Activated CD4-positive, alpha-beta T cell treated with anti-CD3 and anti-CD28 coated beads for 48 hours (primary cell): ENCODE results near the gene PRAMEF1.
"Not testable (repeated sequence)": the region's sequence is repeated elsewhere in the genome, so short reads cannot be mapped to it uniquely, and the experiment has no call there.

Source experiments
- DNase-seq: peaks from one replicate; pipeline ENCODE4 v3.0.0-alpha.2; 2020

The PRAMEF1 gene

DNA sequence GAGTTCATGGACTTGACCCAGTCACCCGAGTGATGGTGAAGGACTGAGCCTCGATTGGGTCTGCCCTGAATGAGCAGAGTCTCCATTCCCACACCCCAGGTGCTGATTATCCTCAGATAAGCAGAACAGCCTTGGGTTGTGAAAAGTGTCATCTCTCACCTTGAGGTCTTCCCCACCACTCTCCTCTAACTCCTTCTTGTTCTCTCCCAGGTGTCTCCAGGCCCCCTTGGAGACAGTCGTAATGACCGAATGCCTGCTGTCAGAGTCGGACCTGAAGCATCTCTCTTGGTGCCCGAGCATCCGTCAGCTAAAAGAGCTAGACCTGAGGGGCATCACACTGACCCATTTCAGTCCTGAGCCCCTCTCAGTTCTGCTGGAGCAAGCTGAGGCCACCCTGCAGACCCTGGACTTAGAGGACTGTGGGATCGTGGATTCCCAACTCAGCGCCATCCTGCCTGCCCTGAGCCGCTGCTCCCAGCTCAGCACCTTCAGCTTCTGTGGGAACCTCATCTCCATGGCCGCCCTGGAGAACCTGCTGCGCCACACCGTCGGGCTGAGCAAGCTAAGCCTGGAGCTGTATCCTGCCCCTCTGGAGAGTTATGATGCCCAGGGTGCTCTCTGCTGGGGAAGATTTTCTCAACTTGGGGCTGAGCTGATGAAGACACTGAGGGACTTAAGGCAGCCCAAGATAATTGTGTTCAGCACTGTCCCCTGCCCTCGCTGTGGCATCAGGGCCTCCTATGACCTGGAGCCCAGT, 14.2 kb upstream of the PRAMEF1 start:
- no peak for DNase-seq

DNA sequence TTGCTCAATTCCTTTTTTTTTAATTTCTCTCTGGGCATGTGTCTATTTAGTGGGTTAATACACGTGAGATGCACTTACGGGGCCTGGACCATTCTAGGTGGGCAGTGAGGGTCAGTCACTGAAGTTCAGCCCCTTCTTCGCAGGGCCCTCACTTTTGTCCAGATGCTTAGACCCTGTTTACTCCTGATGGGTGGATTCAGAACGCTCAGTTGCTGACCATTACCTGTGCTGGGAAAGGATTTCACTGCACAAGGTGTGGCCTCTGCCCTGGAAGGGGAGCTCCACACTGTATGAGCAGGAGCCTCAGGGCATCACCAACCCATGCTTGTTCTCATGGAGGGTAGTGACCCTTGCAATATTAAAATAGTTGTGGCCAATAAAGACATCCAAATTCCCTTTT, 13.1 kb upstream of the PRAMEF1 start:
- DNase-seq, result no peak

DNA sequence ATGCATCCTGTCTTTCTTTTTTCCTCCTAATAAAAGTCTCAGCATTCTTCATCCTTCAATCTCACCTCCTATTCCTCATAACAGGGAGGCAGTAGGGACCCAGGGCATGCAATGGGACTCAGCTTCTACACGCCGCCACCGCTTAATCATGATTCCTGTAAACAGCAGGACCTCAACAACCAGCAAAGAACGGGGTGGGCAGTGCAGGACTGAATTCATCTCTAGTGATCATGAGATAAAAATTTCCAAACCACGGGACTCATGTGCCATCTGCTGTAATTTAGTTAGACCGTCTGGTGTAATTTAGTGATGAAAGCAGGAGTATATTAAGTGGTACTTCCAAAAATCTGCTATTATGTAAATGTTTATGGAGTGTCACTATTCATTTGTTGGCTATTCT, 12.3 kb upstream of the PRAMEF1 start:
- no peak for DNase-seq

DNA sequence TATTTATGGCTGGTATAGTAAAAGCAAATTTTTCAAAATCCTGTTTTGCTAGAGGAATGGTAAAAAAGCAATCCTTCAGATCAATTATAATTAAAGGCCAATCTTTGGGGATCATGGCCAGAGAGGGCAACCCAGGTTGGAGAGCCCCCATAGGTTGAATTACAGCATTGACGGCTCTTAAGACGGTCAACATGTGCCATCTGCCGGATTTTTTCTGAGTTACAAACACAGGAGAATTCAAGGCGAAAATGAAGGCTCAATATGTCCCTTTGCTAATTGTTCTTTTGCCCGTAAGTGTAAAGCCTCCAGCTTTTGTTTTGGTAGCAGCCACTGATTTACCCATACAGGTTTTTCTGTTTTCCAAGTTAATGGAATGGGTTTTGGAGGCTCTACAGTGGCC, 9.7 kb upstream of the PRAMEF1 start:
- DNase-seq, result not testable (repeated sequence)

DNA sequence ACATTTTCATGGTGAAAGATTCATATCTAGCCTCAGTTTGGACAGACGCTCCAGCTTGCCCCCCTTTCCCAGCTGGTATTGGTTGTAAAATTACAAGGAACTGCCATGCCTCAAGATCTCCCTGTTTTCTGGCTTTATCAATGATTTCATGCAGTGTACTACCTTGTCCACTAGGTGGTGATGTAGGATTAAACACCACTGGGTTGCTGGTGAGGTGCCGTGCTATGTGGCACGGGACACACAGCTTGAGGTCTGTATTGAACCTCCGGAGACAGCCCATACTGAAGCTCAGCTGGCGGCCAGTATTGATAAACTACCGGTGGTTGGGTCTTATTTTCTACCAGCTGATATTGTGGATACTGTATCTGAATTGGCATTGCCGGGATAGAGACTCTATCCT, 7.4 kb upstream of the PRAMEF1 start:
- DNase-seq, result peak; percentile 9

DNA sequence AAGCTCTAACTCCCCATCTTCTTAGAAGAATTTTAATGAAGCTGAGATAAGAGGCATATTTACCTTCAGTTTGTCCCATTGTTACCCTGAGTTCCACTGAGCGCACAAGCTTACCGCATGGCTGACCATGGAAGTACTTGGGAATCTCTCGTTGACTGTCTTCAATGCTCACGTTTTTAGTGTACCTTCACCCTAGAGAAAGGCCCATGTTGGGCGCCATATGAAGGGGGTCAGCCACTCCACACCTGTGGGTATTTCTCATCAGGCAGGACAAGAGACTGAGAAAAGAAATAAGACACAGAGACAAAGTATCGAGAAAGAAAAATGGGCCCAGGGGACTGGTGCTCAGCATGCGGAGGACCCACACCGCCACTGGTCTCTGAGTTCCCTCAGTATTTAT, 6.5 kb upstream of the PRAMEF1 start:
- peak; percentile 8 for DNase-seq

DNA sequence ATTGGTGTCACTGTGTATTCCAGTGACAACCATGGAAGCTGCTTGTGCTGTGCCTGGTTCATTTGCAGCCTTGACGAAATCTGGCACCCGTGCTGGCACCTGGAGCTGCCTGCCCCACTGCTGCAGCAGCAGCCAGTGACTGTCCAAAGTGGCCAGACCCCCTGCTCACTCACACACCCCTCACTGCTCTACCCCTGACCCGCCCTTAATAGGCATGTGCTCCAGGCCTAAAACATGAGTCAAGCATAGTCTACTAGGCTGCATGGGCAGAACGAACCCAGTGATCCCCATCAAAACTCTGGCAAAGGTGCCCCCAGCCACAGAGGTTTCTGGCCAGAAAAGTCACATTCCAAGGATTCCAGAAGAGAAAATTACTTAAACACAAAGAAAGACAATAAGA, 7.7 kb downstream of the PRAMEF1 start:
- DNase-seq, result no peak

DNA sequence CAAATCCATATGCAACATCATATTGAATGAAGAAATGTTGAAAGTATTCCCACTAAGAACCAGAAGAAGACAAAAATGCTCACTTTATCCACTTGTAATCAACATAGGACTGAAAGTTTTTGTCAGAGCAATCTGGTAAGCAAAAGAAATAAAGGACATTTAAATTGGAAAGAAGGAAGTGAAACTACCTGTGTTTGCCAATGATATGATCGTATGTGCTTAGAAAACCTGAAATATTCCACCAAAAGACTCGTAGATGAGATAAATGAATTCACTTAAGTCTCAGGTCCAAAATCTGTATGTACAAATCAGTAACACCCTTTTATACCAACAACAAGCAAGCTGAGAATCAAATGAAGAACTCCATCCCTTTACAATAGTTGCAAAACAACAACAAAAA, 8.5 kb downstream of the PRAMEF1 start:
- DNase-seq, result no peak

DNA sequence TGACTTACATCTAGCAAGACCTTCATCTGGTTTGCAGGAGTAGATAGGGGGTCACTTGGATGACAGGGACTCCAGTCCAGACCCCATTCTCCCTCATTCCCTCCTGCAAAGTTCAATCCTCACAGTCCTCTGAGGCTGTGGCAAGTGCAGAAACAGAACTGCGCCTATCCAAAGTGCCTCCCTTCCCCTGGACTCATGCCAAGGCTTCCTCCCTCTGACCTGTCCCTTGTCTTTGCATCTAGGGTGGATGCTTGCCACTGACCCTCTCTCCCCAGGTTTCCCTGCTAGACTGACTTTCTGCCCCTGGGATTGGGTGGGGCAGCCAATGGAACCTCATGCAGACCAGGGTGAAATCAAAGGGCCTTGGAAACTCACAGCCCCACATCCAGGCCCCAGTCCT, 18.7 kb downstream of the PRAMEF1 start:
- DNase-seq, result no peak

DNA sequence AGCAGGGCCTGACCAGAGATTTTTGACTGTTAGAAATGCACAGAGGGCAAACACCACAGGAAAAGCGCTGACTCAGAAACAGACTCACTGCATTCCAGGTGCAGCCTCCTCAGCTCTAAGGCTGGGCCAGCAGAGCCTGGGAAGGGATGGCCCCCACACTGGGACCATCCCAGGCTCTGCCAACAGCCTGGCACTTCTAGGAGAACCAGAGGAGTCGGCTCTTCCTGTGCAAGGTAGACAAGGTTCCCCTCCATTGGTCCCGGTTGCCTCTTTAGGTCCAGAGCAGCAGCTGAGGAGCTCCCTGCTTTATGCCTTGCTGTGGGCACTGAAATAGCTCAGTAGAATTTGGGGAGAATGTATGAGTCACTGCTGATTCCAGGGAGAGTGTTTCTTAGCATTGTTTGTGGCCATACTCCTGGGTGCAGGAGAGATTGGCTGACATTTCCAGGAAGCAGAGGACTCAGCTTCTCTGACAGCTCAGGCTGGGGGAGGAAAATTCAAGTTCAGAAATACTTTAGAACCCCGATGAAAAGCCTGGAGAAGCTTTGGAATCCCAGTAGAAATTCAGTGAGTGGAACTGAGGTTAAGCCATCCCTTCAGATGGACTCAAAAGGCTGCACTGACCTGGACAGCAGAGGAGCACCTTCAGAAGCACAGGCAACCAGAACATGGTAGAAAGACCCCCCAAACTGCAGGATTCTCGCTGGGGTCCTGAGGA, 19.7 kb downstream of the PRAMEF1 start:
- DNase-seq, result no peak

DNA sequence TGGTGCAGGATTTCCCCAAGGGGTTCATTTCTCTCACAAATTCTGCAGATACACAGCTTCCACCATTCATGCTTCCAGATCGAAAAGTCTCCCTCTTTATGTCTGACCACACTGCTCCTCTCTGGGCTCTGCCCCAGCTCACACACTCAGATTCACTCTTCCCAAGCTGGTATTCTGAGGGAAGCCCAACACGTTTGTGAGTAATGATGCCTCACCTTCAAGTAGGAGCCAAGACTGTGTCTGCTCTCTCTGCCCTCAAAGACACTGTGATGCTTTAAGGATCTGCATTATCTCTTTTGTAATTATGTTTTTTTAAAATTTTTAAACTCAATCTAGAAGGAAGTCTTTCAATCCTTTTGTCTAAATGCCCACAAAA, 20.2 kb downstream of the PRAMEF1 start:
- no peak for DNase-seq

DNA sequence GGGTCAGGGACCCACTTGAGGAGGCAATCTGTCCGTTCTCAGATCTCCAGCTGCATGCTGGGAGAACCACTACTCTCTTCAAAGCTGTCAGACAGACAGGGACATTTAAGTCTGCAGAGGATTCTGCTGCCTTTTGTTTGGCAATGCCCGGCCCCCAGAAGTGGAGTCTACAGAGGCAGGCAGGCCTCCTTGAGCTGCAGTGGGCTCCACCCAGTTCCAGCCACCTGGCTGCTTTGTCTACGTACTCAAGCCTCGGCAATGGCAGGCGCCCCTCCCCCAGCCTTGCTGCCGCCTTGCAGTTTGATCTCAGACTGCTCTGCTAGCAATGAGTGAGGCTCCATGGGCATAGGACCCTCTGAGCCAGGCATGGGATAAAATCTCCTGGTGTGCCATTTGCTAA, 27.9 kb downstream of the PRAMEF1 start:
- DNase-seq, result not testable (repeated sequence)

DNA sequence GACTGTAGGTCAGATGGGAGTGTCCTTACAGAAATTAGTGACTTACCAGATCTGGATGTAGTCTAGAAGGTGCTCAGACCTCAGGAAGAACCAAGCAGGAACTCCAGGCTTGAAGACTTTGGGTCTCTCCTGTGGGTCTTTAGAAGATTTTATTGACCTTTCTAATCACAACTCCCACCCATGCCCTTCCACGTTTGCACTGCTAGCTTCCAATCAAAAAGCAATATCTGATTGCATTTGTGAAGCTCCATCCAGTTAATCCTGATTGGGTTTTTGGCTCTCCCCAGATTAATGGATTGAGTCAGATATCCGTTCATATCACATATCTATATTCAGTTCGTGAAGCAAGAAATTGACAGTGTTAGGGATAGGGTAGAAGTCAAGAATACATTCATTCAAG, 40.1 kb downstream of the PRAMEF1 start, which contains the start of gene PRAMEF11:
Gene PRAMEF11 (minus strand): TSS at position 101 of the 400 bp plus-strand sequence. CDS start 2,621 bp downstream, outside the sequence.
- DNase-seq, result not testable (repeated sequence)

DNA sequence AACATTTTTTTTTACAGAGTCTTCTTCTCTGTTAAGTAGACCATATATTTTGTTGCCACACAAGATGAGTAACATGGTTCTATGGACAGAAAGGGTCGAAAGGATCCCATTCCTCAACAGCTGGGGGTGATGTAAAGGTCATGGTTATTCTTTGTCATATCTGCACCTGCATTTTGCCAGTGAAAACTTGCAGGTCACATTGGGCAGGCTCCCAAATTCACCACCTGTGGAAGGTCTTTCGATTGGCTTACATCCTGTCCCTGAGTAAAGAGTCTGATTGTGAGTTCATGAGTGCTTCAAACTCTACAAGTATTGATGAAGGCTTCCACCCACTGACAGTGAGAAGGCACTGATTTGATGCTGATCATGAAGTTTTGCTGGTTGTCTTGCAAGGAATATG, 42.1 kb downstream of the PRAMEF1 start:
- not testable (repeated sequence) for DNase-seq
